Cardiac muscle cell (in vitro differentiated cells and primary cell): Measurements from ENCODE around the gene CSMD2. TPM values are rescaled to one million over a fixed set of nuclear protein-coding genes. Genes with fewer than 3 reads are reported as not detected.

Source experiments
- DNase-seq, 2 donors: peaks; one replicate each; pipeline versions ENCODE4 v3.0.0 to v3.0.0-alpha.2; 2010 to 2017; ENCODE audit warnings: low read depth in 1 of 2, low spot score in 1 of 2
- H3K27ac ChIP-seq: fragments of 200-600 bp; sonication (generic); 2 replicates; pipeline ENCODE4 v1.5.1; 2016
- H3K27me3 ChIP-seq: fragments of 200-600 bp; sonication (generic); 2 replicates; pipeline ENCODE4 v1.6.0; 2016; ENCODE audit warnings: control low read depth
- H3K36me3 ChIP-seq: fragments of 200-600 bp; sonication (generic); 2 replicates; pipeline ENCODE4 v1.5.1; 2016; ENCODE audit warnings: control low read depth
- H3K4me1 ChIP-seq: fragments of 200-600 bp; sonication (generic); 2 replicates; pipeline ENCODE4 v1.8.1; 2017; ENCODE audit warnings: low read depth, mild to moderate bottlenecking, mixed run types
- H3K4me3 ChIP-seq: fragments of 200-600 bp; sonication (generic); 2 replicates; pipeline ENCODE4 v1.5.1; 2016; ENCODE audit warnings: mild to moderate bottlenecking
- H3K9me3 ChIP-seq: fragments of 200-600 bp; sonication (generic); 2 replicates; pipeline ENCODE4 v1.5.1; 2017; ENCODE audit warnings: low read depth, mild to moderate bottlenecking, control low read depth
- CTCF ChIP-seq: IDR thresholded peaks from 2 replicates; pipeline ENCODE4 v1.5.1; 2012; ENCODE audit warnings: low read depth, mild to moderate bottlenecking, low read length
- polyA plus RNA-seq: library from polyadenylated mRNA; unstranded; fragments of >200 nt; fragmentation: Nextera tagmentation; extraction: Ambion mirVana; gene quantifications from 2 replicates; pipeline ENCODE4 v1.2.1, GENCODE V29; 2016
- total RNA-seq: library from RNA; depleted of rRNA; stranded (reverse); fragments of >200 nt; gene quantifications from 2 replicates; pipeline ENCODE4 v1.2.3, GENCODE V29; 2016

Gene CSMD2
- total and polyA plus RNA-seq, 2 experiments from 2014 or later, result 0.24 TPM; not detected in 1

DNA sequence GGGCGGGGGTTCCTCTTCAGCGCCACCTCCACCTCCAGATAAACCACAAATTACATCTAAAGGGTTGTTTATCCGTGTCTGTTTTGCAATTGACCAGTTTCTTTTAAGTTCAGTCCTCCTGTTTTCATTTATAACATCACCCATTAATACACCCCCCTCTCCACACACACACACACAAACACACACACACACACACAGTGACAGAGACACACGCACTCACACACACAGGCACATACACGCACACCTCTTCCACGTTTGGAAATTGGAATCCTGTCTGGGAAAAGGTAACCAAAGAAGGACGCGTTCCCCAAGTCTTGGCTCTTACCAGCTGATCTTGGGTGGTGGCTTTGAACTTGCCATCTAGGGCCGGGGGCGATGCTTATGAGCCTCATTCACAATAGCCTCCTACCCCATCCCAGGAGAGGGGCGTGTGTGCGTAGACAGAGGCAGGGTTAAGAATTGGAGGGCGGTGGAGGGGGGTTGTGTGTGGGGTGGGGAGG is 442 bp upstream of the CSMD2 start:
- Histone ChIP-seq H3K36me3 (no peaks in the 10 kb centered on the region), H3K4me3 (peak overlapping the region; percentile 39), H3K27ac (no peak overlapping the region), H3K4me1 (peaks cover 17% of the 10 kb centered on the region), H3K9me3 (no peaks in the 10 kb centered on the region), H3K27me3 (peaks cover 90% of the 10 kb centered on the region)
- DNase-seq, result peak in 1 of 2 donors; percentile 1
- no peak for TF ChIP-seq CTCF

DNA sequence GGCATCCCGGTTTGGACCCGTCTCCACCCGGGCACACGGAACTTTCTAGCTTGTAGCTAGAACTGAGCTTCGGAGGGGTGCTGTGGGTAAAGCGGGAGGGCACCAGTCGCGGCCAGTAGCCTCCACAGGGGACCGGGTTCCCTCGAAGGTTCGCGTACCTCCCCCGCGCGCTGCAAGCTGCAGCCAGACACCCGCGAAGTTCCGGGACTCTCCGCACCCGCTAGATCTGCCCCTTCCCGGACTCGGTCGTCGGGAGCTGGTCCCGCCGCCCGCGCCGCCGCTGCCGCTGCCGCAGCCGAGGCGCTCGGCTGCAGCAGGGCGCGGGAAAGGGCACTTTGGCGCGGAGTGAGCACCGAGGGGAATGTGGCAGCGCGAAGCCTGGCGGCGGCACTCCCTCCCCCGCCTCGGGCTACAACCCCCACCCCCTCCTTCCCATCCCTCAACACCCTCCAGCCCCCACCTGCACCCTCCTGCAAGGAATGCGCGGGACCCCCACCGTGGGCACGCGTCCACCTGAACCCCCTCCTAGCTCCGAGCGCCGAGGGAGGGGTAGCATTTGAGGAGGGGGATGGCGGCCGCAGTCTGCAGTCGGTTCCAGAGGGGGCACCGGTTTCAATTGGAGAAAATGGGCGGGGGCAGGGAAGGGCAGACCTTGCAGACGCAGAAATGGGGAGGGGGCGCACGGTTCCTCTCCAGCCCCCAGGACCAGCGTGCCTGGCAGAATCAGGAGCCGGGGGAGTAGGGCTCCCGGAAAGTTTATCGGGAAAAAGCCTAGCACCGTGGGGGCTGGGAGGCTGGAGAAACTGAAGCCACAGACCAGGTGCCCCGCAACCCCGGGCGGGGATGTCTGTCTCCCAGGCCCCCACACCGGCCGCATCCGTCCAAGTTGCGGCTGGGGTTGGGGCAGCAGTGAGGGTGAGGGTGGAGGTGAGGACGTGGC is 968 bp downstream of the CSMD2 start:
- H3K9me3 ChIP-seq, result no peaks in the 10 kb centered on the region
- peak overlapping the region; percentile 39 for H3K4me3 ChIP-seq
- TF ChIP-seq CTCF, result no peak
- peaks cover 17% of the 10 kb centered on the region for H3K4me1 ChIP-seq
- H3K27ac ChIP-seq, result no peak overlapping the region
- no peaks in the 10 kb centered on the region for H3K36me3 ChIP-seq
- peak; percentile 14 to 57 for DNase-seq
- peaks cover 84% of the 10 kb centered on the region for H3K27me3 ChIP-seq

GRCh38 chr1:34162852-34163766 is 1.9 kb downstream of the CSMD2 start:
- no peaks in the 10 kb centered on the region for H3K9me3 ChIP-seq
- TF ChIP-seq CTCF, result peak; percentile 75
- DNase-seq, result peak; percentile 86 to 87
- H3K36me3 ChIP-seq, result no peaks in the 10 kb centered on the region
- peaks cover 17% of the 10 kb centered on the region for H3K4me1 ChIP-seq
- peak overlapping the region; percentile 39 for H3K4me3 ChIP-seq
- peaks cover 74% of the 10 kb centered on the region for H3K27me3 ChIP-seq
- no peak overlapping the region for H3K27ac ChIP-seq

DNA sequence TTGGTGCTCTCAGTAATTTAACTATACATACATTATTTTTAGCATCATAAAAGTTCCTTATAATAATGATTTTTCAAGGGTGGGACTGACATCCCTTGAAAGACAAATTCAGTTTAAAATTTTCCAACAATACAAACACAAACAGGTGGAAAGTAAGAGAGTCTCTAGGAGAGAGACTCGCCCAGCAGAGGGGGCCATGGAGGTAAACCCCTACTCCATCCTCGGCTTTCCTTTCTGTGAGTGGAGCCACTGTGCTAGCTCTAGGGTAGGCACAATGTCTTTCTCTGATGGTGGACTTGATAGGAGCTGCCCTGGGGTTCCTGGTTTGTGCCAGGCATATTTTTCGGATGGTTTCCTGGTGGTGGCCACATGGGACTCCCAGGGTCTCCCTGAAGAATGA is 8.3 kb downstream of the CSMD2 start:
- TF ChIP-seq CTCF, result no peak
- Histone ChIP-seq H3K27ac (no peak overlapping the region), H3K27me3 (peaks cover 13% of the 10 kb centered on the region), H3K4me3 (no peak overlapping the region), H3K9me3 (no peaks in the 10 kb centered on the region), H3K4me1 (no peaks in the 10 kb centered on the region), H3K36me3 (no peaks in the 10 kb centered on the region)
- DNase-seq, result no peak

- no peak overlapping the region for H3K27ac ChIP-seq
- H3K27me3 ChIP-seq, result peaks cover 4% of the 10 kb centered on the region
- DNase-seq, result no peak
- no peaks in the 10 kb centered on the region for H3K4me1 ChIP-seq
- no peak overlapping the region for H3K4me3 ChIP-seq
- H3K9me3 ChIP-seq, result no peaks in the 10 kb centered on the region
- no peak for TF ChIP-seq CTCF
- no peaks in the 10 kb centered on the region for H3K36me3 ChIP-seq
These were observed 9.2 kb downstream of the CSMD2 start for GRCh38 chr1:34155860-34156259.
